SK-N-SH (cell line): ENCODE results near the gene MEF2A. TPM values are rescaled to one million over a fixed set of nuclear protein-coding genes. Genes with fewer than 3 reads are reported as not detected.

Experiments used
- CTCF ChIA-PET: fragments of 300-600, 350-600 bp; formaldehyde crosslinking; extraction: SDS; loops from one replicate; lab custom pipeline; 2021; lab: Yijun Ruan, JAX
- POLR2A ChIA-PET: fragments of 350-600 bp; sonication (Branson Sonifier 250); formaldehyde crosslinking; extraction: SDS; loops from one replicate; lab custom pipeline; 2020; ENCODE audit warnings: antibody characterized with exemption, inconsistent platforms; lab: Yijun Ruan, JAX
- DNase-seq: peaks from one replicate; pipeline ENCODE4 v3.0.0; 2012
- H2AFZ ChIP-seq: fragments of 200-600 bp; sonication (generic); 2 replicates; pipeline ENCODE4 v1.8.1; 2016; ENCODE audit warnings: antibody characterized with exemption, mild to moderate bottlenecking, low read depth
- H3F3A ChIP-seq: fragments of 200-600 bp; sonication (generic); replicated peaks from 2 replicates; pipeline ENCODE3; 2016; ENCODE audit warnings: antibody characterized with exemption, mild to moderate bottlenecking; ENCODE audit not compliant: insufficient read depth
- H3K27ac ChIP-seq, 2 experiments: fragments of 200-500 bp in 1 of 2; fragments of 200-600 bp in 1 of 2; sonication (Bioruptor generic) in 1 of 2; sonication (generic), shearing (Covaris generic) in 1 of 2; 2 replicates each; pipeline versions ENCODE4 v1.5.1 to v1.6.1; 2014 to 2016; ENCODE audit warnings: low read depth in 2 of 2, inconsistent platforms in 1 of 2, low read length in 1 of 2, mild to moderate bottlenecking in 1 of 2, mixed read lengths in 1 of 2
- H3K27me3 ChIP-seq: fragments of 200-600 bp; sonication (generic), shearing (Covaris generic); 2 replicates; pipeline ENCODE4 v1.6.1; 2016; ENCODE audit warnings: mixed run types; ENCODE audit not compliant: insufficient read depth
- H3K36me3 ChIP-seq, 2 experiments: fragments of 200-500 bp in 1 of 2; fragments of 200-600 bp in 1 of 2; sonication (Bioruptor generic) in 1 of 2; sonication (generic) in 1 of 2; replicated peaks in 1 of 2; 2 replicates each; pipeline versions ENCODE3 to v1.5.1; 2014 to 2016; ENCODE audit warnings: low read length in 1 of 2, mild to moderate bottlenecking in 1 of 2; ENCODE audit not compliant: insufficient read depth in 2 of 2, control insufficient read depth in 1 of 2
- H3K4me1 ChIP-seq, 2 experiments: fragments of 200-500 bp in 1 of 2; fragments of 200-600 bp in 1 of 2; sonication (Bioruptor generic) in 1 of 2; sonication (generic), shearing (Covaris generic) in 1 of 2; 2 replicates each; pipeline versions ENCODE4 v1.5.1 to v1.6.1; 2014 to 2016; ENCODE audit warnings: low read depth in 1 of 2, low read length in 1 of 2, mixed run types in 1 of 2; ENCODE audit not compliant: insufficient read depth in 2 of 2, control insufficient read depth in 1 of 2
- H3K4me2 ChIP-seq: fragments of 200-600 bp; sonication (generic), shearing (Covaris generic); 2 replicates; pipeline ENCODE4 v1.6.1; 2017; ENCODE audit warnings: mixed run types
- H3K4me3 ChIP-seq, 2 experiments: fragments of 200-500 bp in 1 of 2; fragments of 200-600 bp in 1 of 2; sonication (Bioruptor generic) in 1 of 2; sonication (generic), shearing (Covaris generic) in 1 of 2; 2 replicates each; pipeline versions ENCODE4 v1.5.1 to v1.8.1; 2014 to 2016; ENCODE audit warnings: low read depth in 2 of 2, inconsistent platforms in 1 of 2, low read length in 1 of 2, mild to moderate bottlenecking in 1 of 2, mixed read lengths in 1 of 2, moderate library complexity in 1 of 2
- H3K79me2 ChIP-seq: fragments of 200-600 bp; sonication (generic); 2 replicates; pipeline ENCODE4 v1.8.1; 2017; ENCODE audit warnings: mild to moderate bottlenecking; ENCODE audit not compliant: insufficient read depth
- H3K9ac ChIP-seq: fragments of 200-600 bp; sonication (generic); 2 replicates; pipeline ENCODE4 v1.6.1; 2017; ENCODE audit warnings: mixed run types
- H3K9me2 ChIP-seq: fragments of 200-600 bp; sonication (generic); 2 replicates; pipeline ENCODE4 v1.6.1; 2017; ENCODE audit warnings: mixed run types
- H3K9me3 ChIP-seq: fragments of 200-600 bp; sonication (generic); 2 replicates; pipeline ENCODE4 v1.6.1; 2017; ENCODE audit warnings: mixed run types, mild to moderate bottlenecking, moderate library complexity
- H4K20me1 ChIP-seq: fragments of 200-600 bp; sonication (generic); 2 replicates; pipeline ENCODE4 v1.6.1; 2017; ENCODE audit warnings: mild to moderate bottlenecking, mixed run types; ENCODE audit not compliant: insufficient read depth
- CTCF ChIP-seq: fragments of 200-600 bp; sonication (generic); IDR thresholded peaks from 2 replicates; pipeline ENCODE4 v1.6.1; 2017; ENCODE audit warnings: antibody characterized with exemption, mild to moderate bottlenecking, moderate library complexity
- EP300 ChIP-seq, 2 experiments: IDR thresholded peaks; 2 replicates each; pipeline versions ENCODE4 v1.4.0 to v1.6.1; 2012; ENCODE audit warnings: borderline replicate concordance in 1 of 2, low read depth in 1 of 2, low read length in 1 of 2
- FOXJ3 ChIP-seq: sonication (generic); formaldehyde crosslinking; IDR thresholded peaks from 2 replicates; pipeline ENCODE4 v1.5.1; 2020; ENCODE audit warnings: mild to moderate bottlenecking, missing genetic modification reagents
- FOXM1 ChIP-seq: IDR thresholded peaks from 2 replicates; pipeline ENCODE4 v1.4.0; 2012; ENCODE audit warnings: low read depth, mild to moderate bottlenecking
- GABPA ChIP-seq: IDR thresholded peaks from 2 replicates; pipeline ENCODE4 v1.4.0; 2012; ENCODE audit warnings: low read depth, mild to moderate bottlenecking
- GATA2 ChIP-seq: sonication (generic); formaldehyde crosslinking; IDR thresholded peaks from 2 replicates; pipeline ENCODE4 v1.5.0; 2020; ENCODE audit warnings: mild to moderate bottlenecking, missing genetic modification reagents
- JUND ChIP-seq: IDR thresholded peaks from 2 replicates; pipeline ENCODE4 v1.4.0; 2012
- MAX ChIP-seq: IDR thresholded peaks from 2 replicates; pipeline ENCODE4 v1.4.0; 2012; ENCODE audit warnings: low read depth
- MEF2A ChIP-seq: IDR thresholded peaks from 2 replicates; pipeline ENCODE4 v1.4.0; 2012; ENCODE audit warnings: low read depth, borderline replicate concordance
- MXI1 ChIP-seq: IDR thresholded peaks from 2 replicates; pipeline ENCODE4 v1.6.1; 2012; ENCODE audit warnings: mild to moderate bottlenecking, low read depth, low read length, improper control_type of control experiment
- NFIC ChIP-seq: IDR thresholded peaks from 2 replicates; pipeline ENCODE4 v1.4.0; 2012; ENCODE audit warnings: borderline replicate concordance
- NRF1 ChIP-seq: IDR thresholded peaks from 2 replicates; pipeline ENCODE4 v1.6.1; 2012; ENCODE audit warnings: low read depth, mild to moderate bottlenecking, low read length
- RCOR1 ChIP-seq: fragments of 150-350 bp; IDR thresholded peaks from 2 replicates; pipeline ENCODE4 v1.6.1; 2017; ENCODE audit warnings: antibody characterized with exemption, low read length
- RFX5 ChIP-seq: IDR thresholded peaks from 2 replicates; pipeline ENCODE4 v1.6.1; 2012; ENCODE audit warnings: mild to moderate bottlenecking, improper control_type of control experiment, low read length
- RXRA ChIP-seq: IDR thresholded peaks from 2 replicates; pipeline ENCODE4 v1.4.0; 2012; ENCODE audit warnings: low read depth, mild to moderate bottlenecking, borderline replicate concordance
- SIN3A ChIP-seq: IDR thresholded peaks from 2 replicates; pipeline ENCODE4 v1.6.1; 2012; ENCODE audit warnings: low read depth, mild to moderate bottlenecking, low read length, moderate library complexity, borderline replicate concordance
- TCF12 ChIP-seq: IDR thresholded peaks from 2 replicates; pipeline ENCODE4 v1.4.0; 2012
- ZBTB33 ChIP-seq: IDR thresholded peaks from 2 replicates; pipeline ENCODE4 v1.4.0; 2012; ENCODE audit warnings: low read depth, borderline replicate concordance
- WGBS: methylation state at CpG from one replicate; pipeline ENCODE4 v1.1.6; 2017; ENCODE audit warnings: low lambda C conversion rate; 5-methylcytosine and 5-hydroxymethylcytosine counted together
- polyA plus RNA-seq, 3 experiments: library from polyadenylated mRNA; depleted of rRNA; stranded (reverse); fragments of >200 nt; gene quantifications; 2 replicates each; pipeline ENCODE4 v1.2.3, GENCODE V29; 2012
- TF ChIP-seq, protein P1 (sequence below): fragments of 150-350 bp; IDR thresholded peaks from 2 replicates; pipeline ENCODE4 v1.6.1; 2016; ENCODE audit warnings: mild to moderate bottlenecking, low read depth, low read length

Gene MEF2A
- polyA plus RNA-seq, 1 of the 3 experiments (the other 2 are of a cell fraction) = 20.9 TPM

GRCh38 chr15:99619712-99620111 is 53.9 kb downstream of the MEF2A start:
- Histone ChIP-seq H3K4me2 (no peak overlapping the region), H3K27ac (no peak overlapping the region), H3K4me3 (no peak overlapping the region), H4K20me1 (peaks cover 32% of the 10 kb centered on the region), H3F3A (no peaks in the 10 kb centered on the region), H3K9me3 (no peaks in the 10 kb centered on the region), H3K79me2 (peaks cover 91% of the 10 kb centered on the region), H3K27me3 (no peaks in the 10 kb centered on the region), H3K9me2 (no peaks in the 10 kb centered on the region), H2AFZ (no peak overlapping the region), H3K4me1 (peaks cover 0 to 3% of the 10 kb centered on the region in 2 experiments; a peak in 2 of 4 replicates), H3K36me3 (peaks cover 0 to 11% of the 10 kb centered on the region in 2 experiments), H3K9ac (no peak overlapping the region)
- DNase-seq = no peak
- 92% methylated on average over 2 of the region's 2 CpGs for WGBS
- TF ChIP-seq, protein P1, sequence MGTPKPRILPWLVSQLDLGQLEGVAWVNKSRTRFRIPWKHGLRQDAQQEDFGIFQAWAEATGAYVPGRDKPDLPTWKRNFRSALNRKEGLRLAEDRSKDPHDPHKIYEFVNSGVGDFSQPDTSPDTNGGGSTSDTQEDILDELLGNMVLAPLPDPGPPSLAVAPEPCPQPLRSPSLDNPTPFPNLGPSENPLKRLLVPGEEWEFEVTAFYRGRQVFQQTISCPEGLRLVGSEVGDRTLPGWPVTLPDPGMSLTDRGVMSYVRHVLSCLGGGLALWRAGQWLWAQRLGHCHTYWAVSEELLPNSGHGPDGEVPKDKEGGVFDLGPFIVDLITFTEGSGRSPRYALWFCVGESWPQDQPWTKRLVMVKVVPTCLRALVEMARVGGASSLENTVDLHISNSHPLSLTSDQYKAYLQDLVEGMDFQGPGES = no peak
- TF ChIP-seq FOXJ3 (CRISPR knock-in tag) = no peak
- no peak for TF ChIP-seq MAX
- no peak for TF ChIP-seq MEF2A
- no peak for TF ChIP-seq RFX5
- no peak for TF ChIP-seq RCOR1
- no peak for TF ChIP-seq GATA2
- no peak for TF ChIP-seq SIN3A
- TF ChIP-seq GABPA = no peak
- ChIA-PET CTCF (no interaction called here), POLR2A (no interaction called here)

DNA sequence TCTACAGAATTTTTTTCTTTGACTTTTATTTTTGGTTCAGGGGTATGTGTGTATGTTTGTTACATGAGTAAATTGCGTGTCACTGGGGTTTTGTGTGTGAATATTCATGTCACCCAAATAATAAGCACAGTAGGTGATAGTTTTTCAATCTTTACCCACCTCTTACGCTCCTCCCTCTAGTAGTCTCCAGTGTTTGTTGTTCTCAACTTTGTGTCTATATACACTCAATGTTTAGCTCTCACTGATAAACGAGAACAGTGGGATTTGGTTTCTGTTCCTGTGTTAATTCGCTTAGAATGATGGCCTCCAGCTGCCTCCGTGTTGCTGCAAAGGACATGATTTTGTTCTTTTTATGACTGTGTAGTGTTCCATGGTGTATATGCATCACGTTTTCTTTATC is 54.4 kb downstream of the MEF2A start:
- Histone ChIP-seq H3K9ac (no peak overlapping the region), H3K4me2 (no peak overlapping the region), H4K20me1 (peaks cover 30% of the 10 kb centered on the region), H3K9me2 (no peaks in the 10 kb centered on the region), H3K27ac (no peak overlapping the region), H3K4me3 (no peak overlapping the region), H3K9me3 (peaks cover 3% of the 10 kb centered on the region; the same call in 1 of the 2 replicates), H3F3A (no peaks in the 10 kb centered on the region), H3K79me2 (peaks cover 91% of the 10 kb centered on the region), H3K36me3 (peaks cover 0 to 11% of the 10 kb centered on the region in 2 experiments), H2AFZ (no peak overlapping the region), H3K27me3 (no peaks in the 10 kb centered on the region), H3K4me1 (peaks cover 0 to 3% of the 10 kb centered on the region in 2 experiments; a peak in 2 of 4 replicates)
- POLR2A ChIA-PET = no interaction called here
- TF ChIP-seq, protein P1 = no peak
- TF ChIP-seq ZBTB33 (no peak), RXRA (no peak), EP300 (IDR thresholded peaks at IDR 0.05; ENCODE audit: borderline replicate concordance in 1 of 2, low read depth in 1 of 2, low read length in 1 of 2) (no peak), CTCF (no peak), RFX5 (no peak), GATA2 (no peak), JUND (no peak), FOXM1 (no peak), NFIC (no peak), MXI1 (no peak), TCF12 (no peak), NRF1 (no peak)
- no peak for DNase-seq
- CTCF ChIA-PET = no interaction called here
- 94% methylated on average over 6 of the region's 6 CpGs for WGBS
